Measurements from ENCODE around the gene SLC35F2. TPM values are rescaled to one million over a fixed set of nuclear protein-coding genes. Genes with fewer than 3 reads are reported as not detected.

SLC35F2 gene
- total RNA-seq, 1 donor from 2014 or later = 3.5 TPM

DNA sequence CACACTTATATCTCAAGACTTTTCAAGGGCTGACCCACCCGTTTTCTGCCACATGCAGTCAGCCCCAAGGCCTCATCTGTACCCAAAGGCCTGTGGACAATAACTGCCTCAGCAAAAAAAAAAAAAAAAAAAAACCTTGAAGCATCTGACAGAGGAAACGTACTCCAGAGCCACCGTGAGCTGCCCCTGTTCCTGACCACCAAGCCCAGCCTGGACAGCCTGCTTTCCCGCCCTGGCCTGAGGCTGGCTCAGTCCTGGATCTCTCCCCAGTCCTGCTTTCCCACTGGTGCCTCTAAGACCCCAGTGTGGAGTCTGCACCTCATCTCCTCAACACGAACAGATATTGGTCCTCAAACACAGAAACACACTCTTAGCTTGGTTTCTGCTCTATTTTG is 66.5 kb downstream of the SLC35F2 start:
- no peaks in the 10 kb centered on the region for H3K9me3 Mint-ChIP-seq (ENCODE audit: unreplicated experiment)
- H3K27me3 Mint-ChIP-seq (ENCODE audit: unreplicated experiment) = no peaks in the 10 kb centered on the region
- H3K27ac Mint-ChIP-seq (ENCODE audit: unreplicated experiment) = no peak overlapping the region
- TF ChIP-seq, protein P1, sequence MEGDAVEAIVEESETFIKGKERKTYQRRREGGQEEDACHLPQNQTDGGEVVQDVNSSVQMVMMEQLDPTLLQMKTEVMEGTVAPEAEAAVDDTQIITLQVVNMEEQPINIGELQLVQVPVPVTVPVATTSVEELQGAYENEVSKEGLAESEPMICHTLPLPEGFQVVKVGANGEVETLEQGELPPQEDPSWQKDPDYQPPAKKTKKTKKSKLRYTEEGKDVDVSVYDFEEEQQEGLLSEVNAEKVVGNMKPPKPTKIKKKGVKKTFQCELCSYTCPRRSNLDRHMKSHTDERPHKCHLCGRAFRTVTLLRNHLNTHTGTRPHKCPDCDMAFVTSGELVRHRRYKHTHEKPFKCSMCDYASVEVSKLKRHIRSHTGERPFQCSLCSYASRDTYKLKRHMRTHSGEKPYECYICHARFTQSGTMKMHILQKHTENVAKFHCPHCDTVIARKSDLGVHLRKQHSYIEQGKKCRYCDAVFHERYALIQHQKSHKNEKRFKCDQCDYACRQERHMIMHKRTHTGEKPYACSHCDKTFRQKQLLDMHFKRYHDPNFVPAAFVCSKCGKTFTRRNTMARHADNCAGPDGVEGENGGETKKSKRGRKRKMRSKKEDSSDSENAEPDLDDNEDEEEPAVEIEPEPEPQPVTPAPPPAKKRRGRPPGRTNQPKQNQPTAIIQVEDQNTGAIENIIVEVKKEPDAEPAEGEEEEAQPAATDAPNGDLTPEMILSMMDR (IDR thresholded peaks at IDR 0.05; ENCODE audit: partially characterized antibody, unreplicated experiment) = no peak
- H3K4me3 Mint-ChIP-seq (ENCODE audit: unreplicated experiment) = no peak overlapping the region
- H3K36me3 Mint-ChIP-seq (ENCODE audit: unreplicated experiment) = peaks cover 5% of the 10 kb centered on the region
- DNase-seq = no peak
- H3K4me1 Mint-ChIP-seq (ENCODE audit: low read depth, unreplicated experiment) = no peaks in the 10 kb centered on the region

GRCh38 chr11:107791343-107792048 is 67.1 kb downstream of the SLC35F2 start:
- Mint-ChIP-seq H3K27ac (ENCODE audit: unreplicated experiment) (no peak overlapping the region), H3K36me3 (ENCODE audit: unreplicated experiment) (peaks cover 5% of the 10 kb centered on the region), H3K4me1 (ENCODE audit: low read depth, unreplicated experiment) (no peaks in the 10 kb centered on the region), H3K4me3 (ENCODE audit: unreplicated experiment) (no peak overlapping the region), H3K27me3 (ENCODE audit: unreplicated experiment) (no peaks in the 10 kb centered on the region), H3K9me3 (ENCODE audit: unreplicated experiment) (no peaks in the 10 kb centered on the region)
- TF ChIP-seq, protein P1 (IDR thresholded peaks at IDR 0.05; ENCODE audit: partially characterized antibody, unreplicated experiment) = no peak
- DNase-seq = no peak

DNA sequence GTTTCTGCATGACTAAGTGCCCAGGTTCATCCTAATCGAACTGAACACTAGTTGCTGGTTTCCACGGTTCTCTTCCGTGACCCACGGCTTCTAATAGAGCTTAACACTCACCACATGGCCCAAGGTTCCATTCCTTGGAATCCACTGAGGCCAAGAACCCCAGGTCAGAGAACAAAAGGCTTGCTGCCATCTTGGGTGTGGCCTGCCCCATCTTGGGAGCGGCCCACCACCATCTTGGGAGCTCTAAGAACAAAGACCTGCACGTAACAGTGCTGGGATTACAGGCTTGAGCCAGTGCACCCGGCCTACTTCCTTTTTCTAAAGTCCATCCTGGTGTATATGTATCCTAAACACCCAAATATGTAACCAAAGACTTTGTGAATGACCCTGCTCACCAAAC is 68.8 kb downstream of the SLC35F2 start:
- H3K27ac Mint-ChIP-seq (ENCODE audit: unreplicated experiment) = no peak overlapping the region

DNA sequence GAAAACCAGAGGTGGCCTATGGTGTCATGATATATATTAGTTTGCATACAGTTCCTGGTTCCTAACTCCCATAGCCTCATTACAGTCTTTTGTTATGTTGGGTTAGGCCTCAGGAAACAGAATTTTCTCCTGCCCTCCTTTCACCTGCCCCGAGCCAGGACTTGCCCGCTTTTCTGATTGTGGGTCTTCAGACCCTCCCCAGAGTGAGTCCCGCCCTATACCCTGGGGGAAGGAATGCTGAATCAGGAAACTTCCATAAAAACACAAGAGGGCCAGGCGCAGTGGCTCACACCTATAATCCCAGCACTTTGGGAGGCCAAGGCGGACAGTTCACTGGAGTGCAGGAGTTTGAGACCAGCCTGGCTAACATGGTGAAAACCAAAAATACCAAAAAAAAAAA is 70.9 kb downstream of the SLC35F2 start:
- Mint-ChIP-seq H3K27me3 (ENCODE audit: unreplicated experiment) (no peaks in the 10 kb centered on the region), H3K4me1 (ENCODE audit: low read depth, unreplicated experiment) (no peaks in the 10 kb centered on the region), H3K4me3 (ENCODE audit: unreplicated experiment) (no peak overlapping the region), H3K9me3 (ENCODE audit: unreplicated experiment) (no peaks in the 10 kb centered on the region), H3K27ac (ENCODE audit: unreplicated experiment) (no peak overlapping the region), H3K36me3 (ENCODE audit: unreplicated experiment) (peaks cover 7% of the 10 kb centered on the region)
- TF ChIP-seq, protein P1 (IDR thresholded peaks at IDR 0.05; ENCODE audit: partially characterized antibody, unreplicated experiment) = no peak
- no peak for DNase-seq

More for the DNA sequence above, 68.8 kb downstream of the SLC35F2 start:
- Mint-ChIP-seq H3K36me3 (ENCODE audit: unreplicated experiment) (peaks cover 12% of the 10 kb centered on the region), H3K4me1 (ENCODE audit: low read depth, unreplicated experiment) (no peaks in the 10 kb centered on the region), H3K4me3 (ENCODE audit: unreplicated experiment) (no peak overlapping the region), H3K9me3 (ENCODE audit: unreplicated experiment) (no peaks in the 10 kb centered on the region), H3K27me3 (ENCODE audit: unreplicated experiment) (no peaks in the 10 kb centered on the region)
- TF ChIP-seq, protein P1 (IDR thresholded peaks at IDR 0.05; ENCODE audit: partially characterized antibody, unreplicated experiment) = no peak
- DNase-seq = no peak

- Mint-ChIP-seq H3K36me3 (ENCODE audit: unreplicated experiment) (peaks cover 7% of the 10 kb centered on the region), H3K4me1 (ENCODE audit: low read depth, unreplicated experiment) (no peaks in the 10 kb centered on the region), H3K27ac (ENCODE audit: unreplicated experiment) (no peak overlapping the region), H3K27me3 (ENCODE audit: unreplicated experiment) (no peaks in the 10 kb centered on the region), H3K9me3 (ENCODE audit: unreplicated experiment) (no peaks in the 10 kb centered on the region), H3K4me3 (ENCODE audit: unreplicated experiment) (no peak overlapping the region)
- TF ChIP-seq, protein P1 (IDR thresholded peaks at IDR 0.05; ENCODE audit: partially characterized antibody, unreplicated experiment) = no peak
- DNase-seq = no peak
Measured at GRCh38 chr11:107785401-107785800, 73.2 kb downstream of the SLC35F2 start.
